Small intestine (tissue), 7 donors: ENCODE data around the gene HELT. TPM values are rescaled to one million over a fixed set of nuclear protein-coding genes. Genes with fewer than 3 reads are reported as not detected.

Experiments used
- DNase-seq, 2 donors: peaks; one replicate each; pipeline versions ENCODE4 v3.0.0 to v3.0.0-alpha.2; 2013
- FAIRE-seq: peaks from 2 replicates; lab custom pipeline; 2012; peaks lifted over from hg19 to GRCh38; lab: Jason Lieb, UNC
- H3K27ac ChIP-seq, 3 donors: one replicate each; pipeline ENCODE4 v1.5.1; 2013; ENCODE audit warnings: low read length in 2 of 3, mild to moderate bottlenecking in 2 of 3, control low read depth in 1 of 3, inconsistent platforms in 1 of 3, low read depth in 1 of 3, moderate library complexity in 1 of 3
- H3K27me3 ChIP-seq, 3 donors: one replicate each; pipeline ENCODE4 v1.6.1; 2013; ENCODE audit warnings: low read length in 3 of 3, inconsistent platforms in 1 of 3; ENCODE audit not compliant: control insufficient read depth in 3 of 3, insufficient read depth in 3 of 3
- H3K36me3 ChIP-seq, 3 donors: one replicate each; pipeline ENCODE4 v1.6.1; 2013; ENCODE audit warnings: low read length in 3 of 3, inconsistent platforms in 1 of 3, low read depth in 1 of 3, mild to moderate bottlenecking in 1 of 3, moderate library complexity in 1 of 3; ENCODE audit not compliant: control insufficient read depth in 3 of 3, insufficient read depth in 2 of 3
- H3K4me1 ChIP-seq, 3 donors: one replicate each; pipeline ENCODE4 v1.6.1; 2013; ENCODE audit warnings: low read length in 2 of 3, inconsistent platforms in 1 of 3, low read depth in 1 of 3, mild to moderate bottlenecking in 1 of 3, moderate library complexity in 1 of 3; ENCODE audit not compliant: control insufficient read depth in 3 of 3, insufficient read depth in 2 of 3
- H3K4me3 ChIP-seq, 3 donors: one replicate each; pipeline ENCODE4 v1.5.1; 2013; ENCODE audit warnings: low read length in 3 of 3, control low read depth in 1 of 3, inconsistent platforms in 1 of 3, low read depth in 1 of 3, mild to moderate bottlenecking in 1 of 3, moderate library complexity in 1 of 3
- H3K9me3 ChIP-seq, 2 donors: one replicate each; pipeline ENCODE4 v1.6.1; 2013; ENCODE audit warnings: low read depth in 1 of 2, low read length in 1 of 2; ENCODE audit not compliant: control insufficient read depth in 2 of 2, insufficient read depth in 1 of 2
- WGBS, 3 donors: extraction: QIAGEN DNeasy Blood & Tissue Kit; methylation state at CpG; one replicate each; pipeline ENCODE4 v1.1.7; 2013; 5-methylcytosine and 5-hydroxymethylcytosine counted together
- polyA plus RNA-seq, 4 donors: library from polyadenylated mRNA; stranded (reverse) in 3 of 4; unstranded in 1 of 4; fragments of 200-250 nt in 3 of 4; fragments of 120-200 nt in 1 of 4; gene quantifications; one replicate each; pipeline versions ENCODE4 v1.2.1 to v1.2.3, GENCODE V29; 2013
- donor health status: healthy with polysubstance abuse.
- donor health status: control.
- donor health status: control.
- donor health status: Bipolar disorder and iron deficiency.
- donor health status: healthy.

HELT gene
- polyA plus RNA-seq, 4 donors = not detected

DNA sequence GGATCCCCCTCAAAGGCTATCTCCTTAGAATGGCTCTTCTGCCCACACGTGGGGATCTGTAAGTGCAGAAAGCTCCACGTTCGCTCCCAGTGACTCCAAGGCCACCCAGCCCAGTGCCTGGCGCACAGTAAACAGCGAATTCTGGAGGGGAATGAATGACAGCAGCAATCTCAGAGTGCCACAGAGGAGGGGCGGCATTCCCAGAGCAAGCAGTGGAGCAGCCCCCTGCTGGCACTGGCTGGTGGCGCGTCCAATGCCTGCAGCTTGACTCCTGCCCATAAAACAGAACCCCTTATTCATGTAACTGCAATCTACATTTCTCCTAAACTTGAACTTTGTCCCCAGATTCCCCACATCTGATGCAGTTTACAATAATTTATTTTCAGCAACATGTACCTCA lies 6.9 kb upstream of the HELT start:
- H3K36me3 ChIP-seq = no peaks in the 10 kb centered on the region
- DNase-seq = peak in 1 of 2 donors; percentile 27
- H3K4me3 ChIP-seq = no peak overlapping the region
- no peaks in the 10 kb centered on the region for H3K4me1 ChIP-seq
- peaks cover 14 to 65% (median 27%) of the 10 kb centered on the region in 3 donors for H3K27me3 ChIP-seq
- no peaks in the 10 kb centered on the region for H3K9me3 ChIP-seq
- WGBS, 3 donors = 10 to 20% (median 20%) methylated on average over 8 of the region's 8 CpGs
- no peak for FAIRE-seq
- H3K27ac ChIP-seq = no peak overlapping the region

DNA sequence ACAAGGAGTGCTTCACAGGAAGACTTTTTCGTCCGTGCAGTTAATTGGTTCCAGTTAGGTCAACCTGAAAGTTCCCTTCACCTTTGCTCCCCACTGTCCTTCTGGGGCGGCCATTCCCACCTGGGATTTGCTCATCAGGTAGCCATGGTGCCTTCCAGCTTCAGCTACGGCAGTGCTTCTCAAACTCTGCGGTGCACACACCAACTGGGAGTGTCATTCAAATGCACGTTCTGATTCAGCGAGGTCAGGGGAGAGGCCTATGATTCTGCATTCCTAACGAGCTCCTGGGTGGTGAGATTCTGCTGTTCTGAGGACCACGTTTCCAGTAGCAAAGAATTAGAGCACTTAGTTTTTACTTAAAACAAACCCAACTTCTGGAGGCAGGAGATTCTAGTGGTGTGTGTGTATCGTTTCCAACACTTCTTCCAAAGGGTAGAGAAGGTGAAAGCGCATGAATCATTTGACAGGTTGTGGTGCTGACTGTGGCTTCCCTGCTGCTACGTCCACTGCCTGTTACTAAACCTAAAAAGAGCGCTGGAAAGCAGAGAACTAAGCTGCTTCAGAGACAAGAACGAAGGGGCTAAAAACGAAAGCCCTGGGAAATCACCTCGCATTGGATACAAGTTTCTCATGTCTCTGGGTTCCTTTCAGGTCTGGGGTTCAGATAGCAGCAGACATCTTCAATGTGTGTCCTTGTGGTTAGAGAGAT lies 4.7 kb upstream of the HELT start:
- Histone ChIP-seq H3K4me1 (no peaks in the 10 kb centered on the region), H3K4me3 (no peak overlapping the region), H3K36me3 (no peaks in the 10 kb centered on the region), H3K9me3 (no peaks in the 10 kb centered on the region), H3K27me3 (peaks cover 20 to 81% (median 30%) of the 10 kb centered on the region in 3 donors), H3K27ac (no peak overlapping the region)
- FAIRE-seq = no peak
- no peak for DNase-seq
- WGBS, 3 donors = 27 to 39% (median 30%) methylated on average over 16 of the region's 16 CpGs

DNA sequence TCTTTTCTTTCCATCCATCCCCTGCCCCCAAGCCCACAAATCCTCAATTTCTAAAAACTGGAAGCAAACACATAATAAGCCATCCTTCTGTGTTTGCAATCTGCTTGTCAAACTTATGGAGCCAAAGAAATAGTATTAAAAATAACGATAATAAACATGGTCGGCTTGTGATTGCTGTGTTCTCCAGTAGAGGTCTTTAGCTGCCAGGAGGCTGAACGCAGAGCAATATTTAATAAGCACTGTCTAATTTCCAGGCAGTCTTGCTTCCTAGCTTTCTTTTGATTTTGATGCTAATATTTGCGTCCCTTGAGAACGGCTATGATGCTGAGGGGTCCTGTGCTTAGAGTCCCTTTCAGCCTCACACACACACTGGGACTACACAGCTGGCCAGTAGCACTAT lies 3.2 kb upstream of the HELT start:
- 47 to 61% (median 57%) methylated on average over 5 of the region's 5 CpGs for WGBS, 3 donors

GRCh38 chr4:185016101-185016940 lies 2.0 kb upstream of the HELT start:
- H3K27ac ChIP-seq = no peak overlapping the region
- no peaks in the 10 kb centered on the region for H3K9me3 ChIP-seq
- no peaks in the 10 kb centered on the region for H3K4me1 ChIP-seq
- WGBS, 3 donors = 4 to 11% (median 8%) methylated on average over 47 of the region's 47 CpGs
- FAIRE-seq (no peak), DNase-seq (no peak)
- H3K27me3 ChIP-seq = peaks cover 44 to 89% (median 52%) of the 10 kb centered on the region in 3 donors
- no peak overlapping the region for H3K4me3 ChIP-seq
- H3K36me3 ChIP-seq = no peaks in the 10 kb centered on the region

More for the DNA sequence above, 3.2 kb upstream of the HELT start:
- no peak overlapping the region for H3K27ac ChIP-seq
- no peak for FAIRE-seq
- H3K4me1 ChIP-seq = no peaks in the 10 kb centered on the region
- no peak overlapping the region for H3K4me3 ChIP-seq
- no peaks in the 10 kb centered on the region for H3K9me3 ChIP-seq
- H3K36me3 ChIP-seq = no peaks in the 10 kb centered on the region
- no peak for DNase-seq
- H3K27me3 ChIP-seq = peaks cover 34 to 88% (median 40%) of the 10 kb centered on the region in 3 donors

GRCh38 chr4:185016946-185017758 lies 1.1 kb upstream of the HELT start:
- Histone ChIP-seq H3K9me3 (no peaks in the 10 kb centered on the region), H3K36me3 (no peaks in the 10 kb centered on the region), H3K4me1 (no peaks in the 10 kb centered on the region), H3K27me3 (peaks cover 46 to 92% (median 56%) of the 10 kb centered on the region in 3 donors), H3K4me3 (no peak overlapping the region), H3K27ac (no peak overlapping the region)
- FAIRE-seq (no peak), DNase-seq (no peak)
- 3 to 5% (median 4%) methylated on average over 34 of the region's 34 CpGs for WGBS, 3 donors

DNA sequence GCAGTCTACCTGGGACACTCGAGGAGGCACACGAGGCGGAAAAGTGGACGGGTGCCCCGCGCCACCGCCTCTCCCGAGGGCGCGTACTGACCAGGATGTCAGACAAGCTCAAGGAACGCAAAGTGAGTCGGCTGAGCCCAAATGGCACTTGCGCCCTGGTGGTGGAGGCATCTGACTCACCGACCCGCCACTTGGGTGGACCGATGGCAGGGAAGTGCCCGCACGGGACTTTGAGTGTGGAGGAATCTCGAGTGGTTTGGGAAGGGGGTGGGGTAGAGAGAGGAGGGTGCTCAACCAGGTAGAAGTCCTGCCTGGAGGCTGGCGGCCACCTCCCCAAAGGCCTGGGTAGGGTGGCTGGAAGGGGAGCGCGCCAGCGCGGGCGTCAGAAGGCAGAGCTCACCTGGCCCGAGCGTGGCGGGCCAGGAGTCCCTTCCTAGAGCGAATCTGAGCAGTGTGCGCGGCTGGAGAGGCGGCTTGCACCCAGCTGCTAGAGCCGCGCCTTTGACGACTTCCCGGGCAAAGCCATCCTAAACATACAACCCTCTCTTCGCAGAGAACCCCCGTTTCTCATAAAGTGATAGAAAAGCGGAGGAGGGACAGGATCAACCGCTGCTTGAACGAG lies 655 bp downstream of the HELT start:
- DNase-seq (no peak), FAIRE-seq (no peak)
- Histone ChIP-seq H3K36me3 (no peaks in the 10 kb centered on the region), H3K4me1 (no peaks in the 10 kb centered on the region), H3K27ac (no peak overlapping the region), H3K9me3 (no peaks in the 10 kb centered on the region), H3K27me3 (peaks cover 48 to 96% (median 59%) of the 10 kb centered on the region in 3 donors), H3K4me3 (no peak overlapping the region)
- 4 to 12% (median 6%) methylated on average over 39 to 41 of the region's 41 CpGs for WGBS, 3 donors

DNA sequence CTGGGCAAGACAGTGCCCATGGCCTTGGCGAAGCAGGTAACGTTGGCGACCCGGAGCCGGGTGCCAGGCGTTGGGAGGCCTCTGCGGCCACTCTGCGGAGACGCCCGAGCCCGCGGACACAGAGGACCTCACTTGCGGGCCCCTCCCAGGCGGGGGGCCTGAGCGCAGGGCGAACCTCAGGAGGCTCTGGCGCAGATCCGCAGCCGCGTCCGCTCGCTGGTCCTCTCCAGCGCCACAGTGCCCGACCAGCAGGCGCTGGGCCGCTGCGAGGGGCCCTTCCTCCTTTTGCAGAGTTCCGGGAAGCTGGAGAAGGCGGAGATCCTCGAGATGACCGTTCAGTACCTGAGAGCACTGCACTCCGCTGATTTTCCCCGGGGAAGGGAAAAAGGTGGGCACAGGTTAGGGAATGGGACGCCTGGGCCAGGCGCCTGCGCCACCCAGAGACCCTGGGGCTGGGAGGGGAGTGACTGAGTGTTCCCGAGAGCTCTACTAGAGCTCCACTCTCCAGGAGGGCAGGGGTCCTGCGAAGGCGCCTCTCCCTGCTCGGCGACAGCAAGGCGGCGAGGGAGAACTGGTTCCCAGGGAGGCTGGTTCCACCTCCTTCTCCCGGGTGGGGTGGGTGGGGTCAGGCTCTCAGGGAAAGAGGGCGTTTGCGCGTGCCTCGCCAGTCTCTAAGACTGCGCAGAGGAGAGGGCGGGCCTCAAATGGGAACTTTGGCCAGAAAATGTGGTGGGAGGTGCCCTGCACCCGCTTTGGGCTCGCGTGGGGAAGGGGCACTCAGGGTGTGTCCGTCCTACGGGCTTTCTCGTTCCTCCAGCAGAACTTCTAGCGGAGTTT lies 1.4 kb downstream of the HELT start:
- Histone ChIP-seq H3K27ac (no peak overlapping the region), H3K4me3 (no peak overlapping the region), H3K27me3 (peaks cover 51 to 95% (median 56%) of the 10 kb centered on the region in 3 donors), H3K9me3 (no peaks in the 10 kb centered on the region), H3K36me3 (no peaks in the 10 kb centered on the region), H3K4me1 (no peaks in the 10 kb centered on the region)
- no peak for DNase-seq
- no peak for FAIRE-seq
- WGBS, 3 donors = 2 to 8% (median 5%) methylated on average over 49 to 57 of the region's 57 CpGs
